HCT116 (cell line): ENCODE data around the gene PPP2CA. TPM values are rescaled to one million over a fixed set of nuclear protein-coding genes. Genes with fewer than 3 reads are reported as not detected.
A peak's percentile ranks its signal among the peaks of the same experiment; 100 is the strongest.

Experiments used
- ATAC-seq: fragments of 200-7000 bp; cut with Tn5 transposase; 2 replicates; pipeline ENCODE4 v1.9.1; 2020; ENCODE audit warnings: mild to moderate bottlenecking, moderate library complexity
- BruUV-seq: library from RNA; stranded (reverse); fragments of 400-500 nt; replicated peaks from 2 replicates; lab custom pipeline; 2021; lab: Mats Ljungman, UMichigan
- CTCF ChIA-PET: fragments of 300-600 bp; sonication (Branson Sonifier 250); formaldehyde crosslinking; loops from one replicate; lab custom pipeline; 2021; ENCODE audit warnings: antibody characterized with exemption; lab: Charles Lee
- POLR2A ChIA-PET: fragments of 300-600, 350-600 bp; sonication (Branson Sonifier 250); formaldehyde crosslinking; loops from one replicate; lab custom pipeline; 2021; ENCODE audit warnings: antibody characterized with exemption; lab: Charles Lee
- RAD21 ChIA-PET, 2 experiments: fragments of 300-600 bp; sonication (Branson Sonifier 250); formaldehyde crosslinking; loops; one replicate each; lab custom pipeline; 2023; ENCODE audit warnings: low total read pairs in 2 of 2; ENCODE audit not compliant: uncharacterized antibody in 2 of 2, unreplicated experiment in 2 of 2, low non-redundant PET in 1 of 2; lab: Charles Lee
- DNase-seq: peaks from one replicate; pipeline ENCODE4 v3.0.0-alpha.2; 2010; ENCODE audit warnings: low read depth, low spot score
- H2AFZ ChIP-seq: fragments of 200-600 bp; shearing (Covaris generic), sonication (generic); 2 replicates; pipeline ENCODE4 v1.6.1; 2017; ENCODE audit warnings: low read depth, mixed run types, mixed read lengths, antibody characterized with exemption, low read length; ENCODE audit not compliant: poor library complexity, severe bottlenecking
- H3K27ac ChIP-seq: 2 replicates; pipeline ENCODE4 v1.5.1; 2012; ENCODE audit warnings: low read depth, low read length
- H3K27me3 ChIP-seq: fragments of 200-600 bp; sonication (generic); 2 replicates; pipeline ENCODE4 v1.6.1; 2016; ENCODE audit warnings: mixed run types, low read length, mixed read lengths; ENCODE audit not compliant: insufficient read depth
- H3K36me3 ChIP-seq, 2 experiments: fragments of 200-500 bp in 1 of 2; fragments of 200-600 bp in 1 of 2; sonication (Bioruptor generic) in 1 of 2; sonication (generic) in 1 of 2; 2 replicates each; pipeline versions ENCODE4 v1.5.1 to v1.6.1; 2014 to 2016; ENCODE audit warnings: low read length in 2 of 2, inconsistent platforms in 1 of 2, mixed read lengths in 1 of 2, mixed run types in 1 of 2; ENCODE audit not compliant: insufficient read depth in 2 of 2, control insufficient read depth in 1 of 2
- H3K4me1 ChIP-seq, 2 experiments: fragments of 200-600 bp in 1 of 2; sonication (generic) in 1 of 2; 2 replicates each; pipeline versions ENCODE4 v1.5.1 to v1.6.1; 2012 to 2017; ENCODE audit warnings: low read length in 2 of 2, inconsistent platforms in 1 of 2, mild to moderate bottlenecking in 1 of 2, mixed read lengths in 1 of 2, mixed run types in 1 of 2, moderate library complexity in 1 of 2; ENCODE audit not compliant: insufficient read depth in 2 of 2, control insufficient read depth in 1 of 2
- H3K4me2 ChIP-seq: fragments of 200-600 bp; sonication (generic); 2 replicates; pipeline ENCODE4 v1.6.1; 2017; ENCODE audit warnings: mixed run types, low read length, mixed read lengths
- H3K4me3 ChIP-seq, 2 experiments: fragments of 200-600 bp in 1 of 2; sonication (generic) in 1 of 2; replicated peaks in 1 of 2; 2 replicates each; pipeline ENCODE4 v1.5.1; 2011 to 2016; ENCODE audit warnings: low read length in 2 of 2, control low read depth in 1 of 2, low read depth in 1 of 2, mild to moderate bottlenecking in 1 of 2, mixed read lengths in 1 of 2, mixed run types in 1 of 2
- H3K79me2 ChIP-seq: fragments of 200-600 bp; sonication (generic); 2 replicates; pipeline ENCODE4 v1.6.1; 2017; ENCODE audit warnings: mild to moderate bottlenecking, mixed run types, low read length, moderate library complexity, mixed read lengths; ENCODE audit not compliant: insufficient read depth
- H3K9ac ChIP-seq: fragments of 200-600 bp; sonication (generic); 2 replicates; pipeline ENCODE4 v1.6.1; 2016; ENCODE audit warnings: low read length, mixed read lengths
- H3K9me2 ChIP-seq: fragments of 200-600 bp; sonication (generic), shearing (Covaris generic); 2 replicates; pipeline ENCODE4 v1.6.1; 2017; ENCODE audit warnings: mixed run types, mild to moderate bottlenecking, moderate library complexity; ENCODE audit not compliant: insufficient read depth
- H3K9me3 ChIP-seq, 2 experiments: fragments of 200-500 bp in 1 of 2; fragments of 200-600 bp in 1 of 2; sonication (Bioruptor generic) in 1 of 2; sonication (generic) in 1 of 2; 2 replicates each; pipeline ENCODE4 v1.6.1; 2014 to 2017; ENCODE audit warnings: low read length in 2 of 2, mixed read lengths in 2 of 2, inconsistent platforms in 1 of 2, low read depth in 1 of 2, mild to moderate bottlenecking in 1 of 2, mixed run types in 1 of 2, moderate library complexity in 1 of 2; ENCODE audit not compliant: control insufficient read depth in 1 of 2, insufficient read depth in 1 of 2
- H4K20me1 ChIP-seq: fragments of 200-600 bp; sonication (generic), shearing (Covaris generic); 2 replicates; pipeline ENCODE4 v1.6.1; 2017; ENCODE audit warnings: mixed run types, mild to moderate bottlenecking, moderate library complexity; ENCODE audit not compliant: insufficient read depth
- CEBPB ChIP-seq: IDR thresholded peaks from 2 replicates; pipeline ENCODE4 v1.6.1; 2012; ENCODE audit warnings: low read depth
- EGR1 ChIP-seq: IDR thresholded peaks from 2 replicates; pipeline ENCODE4 v1.6.1; 2012; ENCODE audit warnings: low read depth
- EZH2phosphoT487 ChIP-seq: fragments of 200-600 bp; IDR thresholded peaks from 2 replicates; pipeline ENCODE4 v1.6.1; 2018; ENCODE audit warnings: antibody characterized with exemption, borderline replicate concordance
- MAX ChIP-seq: IDR thresholded peaks from 2 replicates; pipeline ENCODE4 v1.6.1; 2012
- POLR2A ChIP-seq: IDR thresholded peaks from 2 replicates; pipeline ENCODE4 v1.7.0; 2011; ENCODE audit warnings: borderline replicate concordance; ENCODE audit not compliant: insufficient read depth, insufficient read length; ENCODE audit errors: extremely low read depth
- POLR2AphosphoS5 ChIP-seq: IDR thresholded peaks from 2 replicates; pipeline ENCODE4 v1.6.1; 2011; ENCODE audit warnings: mild to moderate bottlenecking, low read depth, low read length, moderate library complexity
- TCF7L2 ChIP-seq: IDR thresholded peaks from 2 replicates; pipeline ENCODE4 v1.7.0; 2011; ENCODE audit warnings: borderline replicate concordance, inconsistent platforms; ENCODE audit not compliant: insufficient read depth, insufficient read length; ENCODE audit errors: extremely low read depth
- YY1 ChIP-seq: IDR thresholded peaks from 2 replicates; pipeline ENCODE4 v1.6.1; 2011; ENCODE audit warnings: low read length, low read depth, moderate library complexity, mild to moderate bottlenecking; ENCODE audit not compliant: insufficient replicate concordance; ENCODE audit errors: extremely low read depth
- ZFX ChIP-seq: fragments of 450-650 bp; IDR thresholded peaks from 2 replicates; pipeline ENCODE4 v1.6.1; 2017
- intact Hi-C: fragments of 100-400 bp; cut with micrococcal nuclease; formaldehyde crosslinking; loops from 2 replicates; pipeline ENCODE4 v1.10.0; 2022
- total RNA-seq: library from RNA; stranded (reverse); gene quantifications from one replicate; pipeline ENCODE4 v1.2.1, GENCODE V29; 2021; ENCODE audit not compliant: unreplicated experiment

Gene PPP2CA
- total RNA-seq, 1 experiment from 2014 or later: 167 TPM

GRCh38 chr5:134177369-134178095, 48.3 kb downstream of the PPP2CA start:
- POLR2A ChIA-PET: interaction anchor here (0.7 to 2.4 kb wide), 9 partner anchors 9 to 194 kb away, joined by 3 to 10 read pairs (median 3); partner anchors contain the start of gene UBE2B
- Histone ChIP-seq H3K27me3 (no peaks in the 10 kb centered on the region), H3K9me3 (no peaks in the 10 kb centered on the region), H3K4me1 (peaks cover 14 to 18% of the 10 kb centered on the region in 2 experiments), H3K9me2 (no peaks in the 10 kb centered on the region), H3K4me2 (peak overlapping the region; percentile 100), H3K79me2 (peaks cover 41% of the 10 kb centered on the region), H4K20me1 (peaks cover 11% of the 10 kb centered on the region; the same call in 1 of the 2 replicates), H3K36me3 (peaks cover 4 to 6% of the 10 kb centered on the region in 2 experiments; a peak in 3 of 4 replicates), H3K27ac (peak overlapping the region; percentile 96), H3K4me3 (peak overlapping the region; percentile 78 to 84), H2AFZ (peak overlapping the region; percentile 80), H3K9ac (peak overlapping the region; percentile 94)
- RAD21 ChIA-PET: no interaction called here
- TF ChIP-seq POLR2AphosphoS5: peak; percentile 32
- peak; percentile 73 for TF ChIP-seq TCF7L2
- TF ChIP-seq EGR1: no peak
- TF ChIP-seq CEBPB: no peak
- TF ChIP-seq POLR2A: peak; percentile 11
- DNase-seq (peak; percentile 59), ATAC-seq (peak; percentile 56)
- TSS peak; percentile 94 for BruUV-seq
- CTCF ChIA-PET: interaction anchor here (0.9 to 1.5 kb wide), 4 partner anchors 9 to 138 kb away, joined by 3 to 6 read pairs (median 4); no protein-coding TSS in a partner anchor
- intact Hi-C loops: no loop called here

- RAD21 ChIA-PET: no interaction called here
- intact Hi-C loops: no loop called here
- H3K79me2 ChIP-seq: peaks cover 49% of the 10 kb centered on the region
- H4K20me1 ChIP-seq: peaks cover 11% of the 10 kb centered on the region; the same call in 1 of the 2 replicates
- peak within 1 kb of the TSS; percentile 100 for H3K4me2 ChIP-seq
- H3K27me3 ChIP-seq: no peaks in the 10 kb centered on the region
- no peaks in the 10 kb centered on the region for H3K9me3 ChIP-seq
- BruUV-seq: no TSS peak
- DNase-seq: peak; percentile 60
- peak within 1 kb of the TSS; percentile 78 to 84 for H3K4me3 ChIP-seq
- ATAC-seq: peak; percentile 79
- peaks cover 11 to 13% of the 10 kb centered on the region in 2 experiments for H3K36me3 ChIP-seq
- TF ChIP-seq EZH2phosphoT487 (no peak), TCF7L2 (peak; percentile 54), POLR2A (peak; percentile 99), YY1 (peak; percentile 62), CEBPB (no peak), MAX (no peak), POLR2AphosphoS5 (peak; percentile 99), ZFX (peak; percentile 100)
- peak within 1 kb of the TSS; percentile 94 for H3K9ac ChIP-seq
- CTCF ChIA-PET: interaction anchor here (0.7 to 1.5 kb wide), 4 partner anchors 10 to 113 kb away, joined by 3 to 6 read pairs (median 4); no protein-coding TSS in a partner anchor
- no peaks in the 10 kb centered on the region for H3K9me2 ChIP-seq
- H3K27ac ChIP-seq: peak within 1 kb of the TSS; percentile 96
- H3K4me1 ChIP-seq: peaks cover 14 to 18% of the 10 kb centered on the region in 2 experiments
- POLR2A ChIA-PET: interaction anchor here (0.7 to 2.4 kb wide), 13 partner anchors 8 to 195 kb away, joined by 3 to 10 read pairs (median 3); partner anchors contain the start of gene UBE2B
- peak within 1 kb of the TSS; percentile 80 for H2AFZ ChIP-seq
Observed at GRCh38 chr5:134176511-134177368, 49.1 kb downstream of the PPP2CA start, which contains the start of gene SKP1. Gene SKP1, minus strand, starts transcription at chr5:134176950. Its CDS starts 2,928 bp downstream, at chr5:134174022.
